Calu3 (cell line): ENCODE data around the gene CRHR1. TPM values are rescaled to one million over a fixed set of nuclear protein-coding genes. Genes with fewer than 3 reads are reported as not detected.
"Not testable (repeated sequence)": the region's sequence is repeated elsewhere in the genome, so short reads cannot be mapped to it uniquely, and the experiment has no call there.

ENCODE experiments used
- BruUV-seq: library from RNA; stranded (reverse); fragments of 400-500 nt; replicated peaks from 2 replicates; lab custom pipeline; 2021; lab: Mats Ljungman, UMichigan
- CTCF ChIA-PET: fragments of 300-600 bp; sonication (Branson Sonifier 250); formaldehyde crosslinking; loops from one replicate; lab custom pipeline; 2022; ENCODE audit warnings: antibody characterized with exemption; lab: Charles Lee
- DNase-seq: peaks from one replicate; pipeline ENCODE4 v3.0.0; 2022
- H3K27ac Mint-ChIP-seq: one replicate; pipeline ENCODE4 v1.8.0; 2022; ENCODE audit warnings: mixed read lengths; ENCODE audit not compliant: unreplicated experiment
- H3K27me3 Mint-ChIP-seq: one replicate; pipeline ENCODE4 v1.8.0; 2022; ENCODE audit warnings: mixed read lengths; ENCODE audit not compliant: unreplicated experiment
- H3K36me3 Mint-ChIP-seq: one replicate; pipeline ENCODE4 v1.8.0; 2022; ENCODE audit warnings: mild to moderate bottlenecking, moderate library complexity, mixed read lengths; ENCODE audit not compliant: insufficient read depth, unreplicated experiment
- H3K4me1 Mint-ChIP-seq: one replicate; pipeline ENCODE4 v1.8.0; 2022; ENCODE audit warnings: mild to moderate bottlenecking, low read depth, mixed read lengths; ENCODE audit not compliant: unreplicated experiment
- H3K4me3 Mint-ChIP-seq: one replicate; pipeline ENCODE4 v1.8.0; 2022; ENCODE audit warnings: mild to moderate bottlenecking, low read depth, moderate library complexity, mixed read lengths; ENCODE audit not compliant: unreplicated experiment
- H3K9me3 Mint-ChIP-seq: one replicate; pipeline ENCODE4 v1.8.0; 2022; ENCODE audit warnings: low read depth, mixed read lengths; ENCODE audit not compliant: unreplicated experiment
- intact Hi-C: fragments of 100-400 bp; cut with micrococcal nuclease; formaldehyde crosslinking; loops from one replicate; pipeline ENCODE4 v1.10.0; 2022; ENCODE audit not compliant: unreplicated experiment
- total RNA-seq: library from RNA; stranded (reverse); gene quantifications from 2 replicates; pipeline ENCODE4 v1.2.3, GENCODE V29; 2022
- TF ChIP-seq, protein P1 (sequence below): fragments of 200-600 bp; IDR thresholded peaks from one replicate; pipeline ENCODE4 v1.8.0; 2022; ENCODE audit warnings: antibody characterized with exemption; ENCODE audit not compliant: unreplicated experiment

CRHR1 gene
- total RNA-seq, 1 experiment from 2014 or later: not detected

DNA sequence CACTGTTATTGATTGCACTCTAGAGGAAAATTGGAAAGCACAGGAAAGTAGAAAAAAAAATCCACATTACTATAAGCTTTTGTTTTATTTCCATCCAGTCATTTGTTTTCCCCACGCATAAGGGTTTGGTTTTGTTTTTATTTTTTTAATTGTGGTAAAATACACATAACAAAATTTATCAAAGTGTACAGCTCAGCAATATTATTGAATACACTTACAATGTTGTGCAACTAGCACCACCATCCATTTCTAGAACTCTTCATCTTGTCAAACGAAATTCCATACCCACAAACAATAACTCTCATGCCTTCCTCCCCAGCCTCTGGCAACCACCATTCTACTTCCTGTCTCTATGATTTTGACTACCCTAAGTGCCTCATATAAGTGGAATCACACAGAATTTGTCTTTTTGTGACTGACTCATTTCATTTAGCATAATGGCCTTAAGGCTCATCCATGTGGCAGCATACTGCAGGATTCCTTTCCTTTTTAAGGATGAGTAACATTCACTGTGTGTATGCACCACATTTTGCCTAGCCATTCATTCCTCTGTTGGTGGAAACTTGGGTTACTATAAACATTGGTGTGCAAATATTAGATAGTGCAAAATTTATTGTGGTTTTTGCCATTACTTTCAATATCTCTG lies 71.7 kb downstream of the CRHR1 start:
- peaks cover 88% of the 10 kb centered on the region for H3K27me3 Mint-ChIP-seq
- no peaks in the 10 kb centered on the region for H3K4me1 Mint-ChIP-seq
- intact Hi-C loops: no loop called here
- BruUV-seq: no TSS peak
- H3K4me3 Mint-ChIP-seq: no peak overlapping the region
- no peak overlapping the region for H3K27ac Mint-ChIP-seq
- no peaks in the 10 kb centered on the region for H3K9me3 Mint-ChIP-seq
- no peaks in the 10 kb centered on the region for H3K36me3 Mint-ChIP-seq
- CTCF ChIA-PET: no interaction called here
- TF ChIP-seq, protein P1, sequence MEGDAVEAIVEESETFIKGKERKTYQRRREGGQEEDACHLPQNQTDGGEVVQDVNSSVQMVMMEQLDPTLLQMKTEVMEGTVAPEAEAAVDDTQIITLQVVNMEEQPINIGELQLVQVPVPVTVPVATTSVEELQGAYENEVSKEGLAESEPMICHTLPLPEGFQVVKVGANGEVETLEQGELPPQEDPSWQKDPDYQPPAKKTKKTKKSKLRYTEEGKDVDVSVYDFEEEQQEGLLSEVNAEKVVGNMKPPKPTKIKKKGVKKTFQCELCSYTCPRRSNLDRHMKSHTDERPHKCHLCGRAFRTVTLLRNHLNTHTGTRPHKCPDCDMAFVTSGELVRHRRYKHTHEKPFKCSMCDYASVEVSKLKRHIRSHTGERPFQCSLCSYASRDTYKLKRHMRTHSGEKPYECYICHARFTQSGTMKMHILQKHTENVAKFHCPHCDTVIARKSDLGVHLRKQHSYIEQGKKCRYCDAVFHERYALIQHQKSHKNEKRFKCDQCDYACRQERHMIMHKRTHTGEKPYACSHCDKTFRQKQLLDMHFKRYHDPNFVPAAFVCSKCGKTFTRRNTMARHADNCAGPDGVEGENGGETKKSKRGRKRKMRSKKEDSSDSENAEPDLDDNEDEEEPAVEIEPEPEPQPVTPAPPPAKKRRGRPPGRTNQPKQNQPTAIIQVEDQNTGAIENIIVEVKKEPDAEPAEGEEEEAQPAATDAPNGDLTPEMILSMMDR: no peak
- DNase-seq: no peak

GRCh38 chr17:45857977-45858708 lies 74.0 kb downstream of the CRHR1 start:
- TF ChIP-seq, protein P1: no peak
- intact Hi-C loops: loop anchor here (1.0 kb wide), 1 partner anchor 156 kb away; no protein-coding TSS in a partner anchor
- no peaks in the 10 kb centered on the region for H3K36me3 Mint-ChIP-seq
- no peaks in the 10 kb centered on the region for H3K9me3 Mint-ChIP-seq
- peak; percentile 60 for DNase-seq
- H3K27ac Mint-ChIP-seq: no peak overlapping the region
- CTCF ChIA-PET: interaction anchor here (0.6 to 1.0 kb wide), 4 partner anchors 18 to 748 kb away, joined by 3 to 5 read pairs (median 4); no protein-coding TSS in a partner anchor
- BruUV-seq: no TSS peak
- H3K4me1 Mint-ChIP-seq: no peaks in the 10 kb centered on the region
- H3K27me3 Mint-ChIP-seq: peaks cover 88% of the 10 kb centered on the region
- H3K4me3 Mint-ChIP-seq: no peak overlapping the region

DNA sequence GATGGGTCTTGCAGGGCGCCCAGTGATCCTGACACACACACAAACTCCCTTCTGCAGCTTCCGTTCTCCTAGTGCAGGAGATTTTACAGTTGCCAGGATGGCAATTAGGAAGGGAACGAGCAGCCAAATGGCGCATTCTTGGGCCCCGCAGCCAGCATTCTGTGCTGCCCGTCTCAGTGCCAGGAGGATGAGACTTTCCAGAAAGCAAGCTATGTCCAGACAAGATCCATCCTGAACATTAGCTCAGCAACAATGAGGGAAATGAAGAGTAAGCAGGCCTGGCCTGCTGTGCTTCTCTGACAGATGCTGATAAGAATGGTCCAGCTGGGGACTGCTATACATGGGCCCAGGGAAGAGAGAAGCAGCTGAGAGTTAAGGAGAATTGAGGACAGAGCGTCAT lies 77.0 kb downstream of the CRHR1 start:
- DNase-seq: no peak
- CTCF ChIA-PET: interaction anchor here (1.5 kb wide), 1 partner anchor 30 kb away, joined by 3 read pairs; no protein-coding TSS in a partner anchor
- no peaks in the 10 kb centered on the region for H3K36me3 Mint-ChIP-seq
- H3K4me1 Mint-ChIP-seq: no peaks in the 10 kb centered on the region
- no peaks in the 10 kb centered on the region for H3K9me3 Mint-ChIP-seq
- intact Hi-C loops: no loop called here
- H3K4me3 Mint-ChIP-seq: no peak overlapping the region
- H3K27me3 Mint-ChIP-seq: peaks cover 89% of the 10 kb centered on the region
- H3K27ac Mint-ChIP-seq: no peak overlapping the region
- TF ChIP-seq, protein P1: no peak
- BruUV-seq: no TSS peak

GRCh38 chr17:45862127-45862526 lies 78.0 kb downstream of the CRHR1 start:
- BruUV-seq, H3K4me1 Mint-ChIP-seq, H3K27ac Mint-ChIP-seq, intact Hi-C loops, H3K4me3 Mint-ChIP-seq, DNase-seq, H3K36me3 Mint-ChIP-seq, H3K9me3 Mint-ChIP-seq: not testable (repeated sequence)
- H3K27me3 Mint-ChIP-seq: peaks cover 95% of the 10 kb centered on the region
- CTCF ChIA-PET: interaction anchor here (0.8 to 1.5 kb wide), 2 partner anchors 11 to 31 kb away, joined by 3 to 4 read pairs; no protein-coding TSS in a partner anchor
